ENCODE results near the gene PIP5K1B.
"Not testable (repeated sequence)": the region's sequence is repeated elsewhere in the genome, so short reads cannot be mapped to it uniquely, and the experiment has no call there.

PIP5K1B gene

DNA sequence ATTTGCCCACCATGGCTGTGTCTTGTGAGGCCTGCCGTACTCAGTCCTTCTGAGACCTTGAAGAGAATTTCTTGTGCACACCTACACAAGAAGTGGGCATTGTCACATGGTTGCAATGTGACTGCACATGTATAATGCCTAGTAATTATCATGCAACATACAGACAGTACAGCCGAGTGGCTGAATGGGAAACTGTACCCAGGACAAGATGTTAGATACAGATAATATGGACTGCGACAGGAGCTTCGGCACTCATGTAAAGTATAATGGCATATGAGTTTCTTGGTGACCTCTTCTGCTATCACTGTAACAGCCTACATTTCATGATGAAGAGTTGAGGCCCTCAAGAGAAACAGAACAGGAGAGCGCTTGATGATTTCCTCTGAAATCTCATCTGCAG lies 313.7 kb downstream of the PIP5K1B start:
- DNase-seq (ENCODE audit: low read depth in 2 of 2, low spot score in 1 of 2) = no peak

GRCh38 chr9:69019808-69020207 lies 314.8 kb downstream of the PIP5K1B start:
- no peak for DNase-seq (ENCODE audit: low read depth in 2 of 2, low spot score in 1 of 2)

GRCh38 chr9:69020301-69021145 lies 315.5 kb downstream of the PIP5K1B start:
- DNase-seq (ENCODE audit: low read depth in 2 of 2, low spot score in 1 of 2) = no peak

DNA sequence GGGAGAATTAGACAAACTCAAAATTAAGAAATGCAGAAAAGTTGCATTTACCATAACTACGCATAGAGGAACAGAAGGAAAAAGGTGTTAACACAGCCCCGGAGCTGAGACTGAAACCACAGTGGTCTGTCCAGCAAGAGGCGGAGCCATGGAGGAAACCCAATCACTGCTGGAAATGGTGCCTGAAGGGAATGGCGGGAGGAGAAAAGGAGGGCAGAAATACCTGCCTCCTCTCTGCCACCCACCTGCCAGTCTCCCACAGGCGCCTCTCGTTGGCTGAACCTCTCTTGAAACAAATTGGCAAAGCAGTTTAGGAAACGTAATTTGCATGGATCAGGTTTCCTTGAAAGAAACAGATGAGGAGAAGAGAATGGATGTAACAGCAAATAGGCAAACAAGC lies 318.6 kb downstream of the PIP5K1B start:
- no peak for DNase-seq (ENCODE audit: low read depth in 2 of 2, low spot score in 1 of 2)

- peak in 1 of 2 donors; percentile 9 for DNase-seq (ENCODE audit: low read depth in 2 of 2, low spot score in 1 of 2)
Measured at GRCh38 chr9:69027355-69028097, 322.5 kb downstream of the PIP5K1B start.

- DNase-seq (ENCODE audit: low read depth in 2 of 2, low spot score in 1 of 2) = no peak
Measured at GRCh38 chr9:69028754-69029153, 323.7 kb downstream of the PIP5K1B start.

DNA sequence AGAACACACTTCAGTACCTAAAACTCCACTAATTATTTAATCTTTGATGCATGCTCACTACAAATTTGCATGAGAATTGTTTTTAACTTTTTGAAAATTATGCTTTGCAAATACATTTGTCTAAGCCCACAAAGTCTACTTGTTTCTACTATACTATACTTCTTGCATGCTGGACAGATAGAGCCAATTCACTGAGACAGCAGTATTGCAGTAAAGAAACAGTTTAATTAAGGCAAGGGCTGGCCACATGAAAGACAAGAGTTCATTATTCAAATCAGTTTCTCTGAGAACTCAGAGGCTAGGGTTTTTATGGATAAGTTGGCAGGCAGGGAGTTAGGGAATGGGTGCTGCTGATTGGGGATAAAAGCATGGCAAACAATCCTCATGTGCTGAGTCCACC lies 324.5 kb downstream of the PIP5K1B start:
- no peak for DNase-seq (ENCODE audit: low read depth in 2 of 2, low spot score in 1 of 2)

DNA sequence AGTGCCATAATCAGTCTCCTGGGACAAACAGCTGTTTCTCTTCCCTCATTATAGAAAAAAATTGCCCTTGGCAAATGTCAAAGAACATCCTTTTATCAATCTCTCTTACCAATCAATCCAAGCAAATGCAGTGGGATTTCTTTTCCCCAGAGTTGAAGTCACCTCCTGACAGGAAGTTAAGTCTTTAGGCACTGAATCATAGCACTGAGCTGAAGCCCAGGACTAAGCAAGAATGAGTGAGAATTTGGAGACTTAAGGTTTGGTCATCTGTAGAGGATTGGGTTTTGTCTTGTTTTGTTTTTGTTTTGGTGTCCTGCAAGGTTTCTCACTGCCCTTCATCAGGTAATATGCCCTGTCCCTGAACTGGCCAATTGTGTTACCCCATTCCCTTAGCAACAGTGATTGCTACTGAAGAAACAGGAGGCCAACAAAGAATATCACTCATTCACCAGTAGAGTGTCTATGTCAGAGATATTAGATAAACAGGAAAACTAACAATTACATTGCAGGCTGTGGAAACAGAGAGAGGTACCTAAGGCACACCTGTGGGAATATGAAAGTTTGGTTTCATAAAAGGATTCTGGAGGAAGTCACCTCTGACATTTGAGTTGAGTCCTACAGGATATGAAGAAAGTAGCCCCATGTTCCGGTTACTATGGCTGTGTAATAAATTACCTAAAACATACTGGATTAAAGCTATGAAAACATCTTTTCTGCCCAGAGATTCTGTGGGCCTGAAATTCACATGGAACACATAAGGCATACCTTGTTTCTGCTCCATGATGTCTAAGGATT lies 326.0 kb downstream of the PIP5K1B start:
- DNase-seq (ENCODE audit: low read depth in 2 of 2, low spot score in 1 of 2) = no peak

GRCh38 chr9:69034071-69034470 lies 329.0 kb downstream of the PIP5K1B start:
- no peak for DNase-seq (ENCODE audit: low read depth in 2 of 2, low spot score in 1 of 2)

GRCh38 chr9:69035438-69036308 lies 330.6 kb downstream of the PIP5K1B start, which contains the start of gene FXN:
Gene FXN (plus strand): TSS chr9:69035752. CDS start chr9:69035783, 31 bp downstream.
- DNase-seq (ENCODE audit: low read depth in 2 of 2, low spot score in 1 of 2) = peak; percentile 51 to 59

GRCh38 chr9:69036309-69036708 lies 331.3 kb downstream of the PIP5K1B start:
- no peak for DNase-seq (ENCODE audit: low read depth in 2 of 2, low spot score in 1 of 2)

GRCh38 chr9:69036799-69037198 lies 331.8 kb downstream of the PIP5K1B start:
- no peak for DNase-seq (ENCODE audit: low read depth in 2 of 2, low spot score in 1 of 2)

- no peak for DNase-seq (ENCODE audit: low read depth in 2 of 2, low spot score in 1 of 2)
Measured at GRCh38 chr9:69040646-69041045, 335.6 kb downstream of the PIP5K1B start.

DNA sequence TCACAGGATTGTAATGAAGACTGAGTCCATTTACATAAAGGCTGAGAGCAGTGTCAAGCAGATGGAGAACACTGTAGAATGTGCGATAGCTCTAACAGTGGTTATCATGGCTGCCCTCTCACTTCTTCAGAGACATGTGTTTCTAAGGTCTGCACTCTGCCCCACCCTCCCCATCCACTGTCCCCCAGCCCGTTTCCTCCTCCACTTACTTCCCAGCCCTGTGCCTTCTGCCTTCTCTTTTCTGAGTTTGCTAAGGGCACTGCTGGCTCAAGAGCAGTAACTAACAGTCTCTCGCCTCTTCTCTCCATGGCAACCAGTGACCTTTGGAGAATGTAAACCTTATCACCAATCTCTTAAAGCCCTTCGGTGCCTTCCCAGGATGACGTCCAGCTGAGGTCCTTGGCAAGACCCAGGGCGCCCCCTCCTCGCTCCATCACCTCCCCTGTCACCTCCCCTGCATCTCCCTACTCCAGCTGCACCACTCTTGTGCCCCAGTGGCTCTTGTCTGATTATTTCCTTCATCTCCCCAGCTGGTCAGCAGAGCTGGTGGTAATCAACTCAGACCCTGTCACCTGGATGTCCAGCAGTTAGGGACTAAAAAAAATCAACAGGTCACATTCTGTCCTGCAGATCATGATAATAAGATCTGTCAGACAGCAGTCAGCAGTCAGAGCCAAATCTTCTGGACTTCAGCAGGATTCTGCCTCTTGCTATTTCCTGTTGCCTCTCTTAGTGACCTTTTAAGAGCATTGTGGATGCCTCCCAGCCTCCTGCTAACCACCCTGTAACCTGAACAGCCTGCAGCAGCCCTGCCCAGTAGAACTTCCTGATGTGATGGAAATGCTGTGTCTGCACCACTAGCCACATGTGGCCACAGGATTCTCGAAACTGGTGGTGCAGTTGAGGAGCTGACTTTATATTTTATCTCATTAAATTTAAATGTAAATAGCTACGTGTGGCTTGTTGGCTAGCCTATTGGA lies 339.5 kb downstream of the PIP5K1B start:
- DNase-seq (ENCODE audit: low read depth in 2 of 2, low spot score in 1 of 2) = no peak

GRCh38 chr9:69045821-69046220 lies 340.8 kb downstream of the PIP5K1B start:
- DNase-seq (ENCODE audit: low read depth in 2 of 2, low spot score in 1 of 2) = no peak

GRCh38 chr9:69046723-69047122 lies 341.7 kb downstream of the PIP5K1B start:
- DNase-seq (ENCODE audit: low read depth in 2 of 2, low spot score in 1 of 2) = no peak

- DNase-seq (ENCODE audit: low read depth in 2 of 2, low spot score in 1 of 2) = no peak
Measured at GRCh38 chr9:69047371-69047770, 342.3 kb downstream of the PIP5K1B start.

DNA sequence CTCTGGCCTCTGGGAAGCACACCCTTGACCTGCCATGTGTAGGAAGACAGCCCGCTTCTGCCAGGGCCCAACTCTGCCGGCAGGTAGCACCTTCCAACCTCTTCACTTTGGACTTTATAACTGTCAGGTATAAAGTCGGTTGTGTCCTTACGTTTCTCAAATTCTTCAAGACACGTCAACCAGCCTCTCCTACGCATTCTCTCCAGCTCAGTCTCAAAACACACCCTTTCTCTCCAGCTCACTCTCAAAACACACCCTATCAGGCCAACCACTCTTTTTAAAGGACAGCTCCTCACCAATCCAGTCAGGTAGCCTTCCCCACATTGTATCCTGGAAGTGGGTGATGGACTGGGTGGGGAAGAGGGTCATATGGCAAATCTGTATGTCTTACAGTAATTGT lies 344.1 kb downstream of the PIP5K1B start:
- DNase-seq (ENCODE audit: low read depth in 2 of 2, low spot score in 1 of 2) = no peak

- DNase-seq (ENCODE audit: low read depth in 2 of 2, low spot score in 1 of 2) = not testable (repeated sequence)
Measured at GRCh38 chr9:69050936-69051335, 345.9 kb downstream of the PIP5K1B start.

All from stimulated activated CD8-positive, alpha-beta memory T cell treated with anti-CD3 and anti-CD28 coated beads, Interleukin-4, amount 100 ng/mL, for 4 hours (primary cell).